ENCODE data around the gene RASAL2.
"Not testable (repeated sequence)": the region's sequence is repeated elsewhere in the genome, so short reads cannot be mapped to it uniquely, and the experiment has no call there.

Gene RASAL2

GRCh38 chr1:178376008-178376407, 282.1 kb downstream of the RASAL2 start:
- no peak for DNase-seq (ENCODE audit: low read depth in 2 of 3, low spot score in 2 of 3)

DNA sequence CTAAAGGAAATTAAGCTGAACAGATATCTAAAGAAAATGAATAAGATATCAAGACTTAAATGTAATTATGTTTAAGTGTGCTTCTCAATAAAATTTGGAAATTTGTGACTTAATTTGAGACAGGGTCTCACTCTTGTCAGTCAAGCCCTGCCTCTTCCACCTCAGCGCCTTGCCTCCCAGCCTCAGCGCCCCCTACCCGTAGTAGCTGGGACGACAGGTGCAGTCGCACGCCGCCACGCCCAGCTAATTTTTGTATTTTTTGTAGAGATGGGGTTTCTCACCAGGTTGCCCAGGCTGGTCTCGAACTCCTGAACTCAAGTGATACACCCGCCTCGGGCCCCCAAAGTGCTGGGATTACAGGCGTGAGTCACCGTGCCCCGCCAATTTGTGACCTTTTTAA, 285.9 kb downstream of the RASAL2 start:
- no peak for DNase-seq (ENCODE audit: low read depth in 2 of 3, low spot score in 2 of 3)

DNA sequence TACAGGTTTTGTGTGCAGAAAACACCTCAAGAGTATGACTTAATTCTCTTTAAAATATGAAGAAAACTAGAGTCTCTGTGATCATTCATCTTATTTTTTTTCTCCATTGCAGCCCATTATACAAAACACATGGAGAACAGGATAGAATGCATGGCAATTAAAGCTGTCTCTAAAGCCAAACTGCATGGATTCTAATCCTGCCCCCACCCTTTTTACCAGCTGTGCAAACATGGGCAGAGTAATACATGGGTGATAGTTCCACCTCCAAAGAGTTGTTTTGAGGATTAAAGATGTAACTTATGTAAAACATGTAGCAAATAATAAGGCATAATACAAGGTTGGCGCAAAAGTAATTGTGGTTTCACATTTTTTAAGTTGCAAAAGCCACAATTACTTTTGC, 288.5 kb downstream of the RASAL2 start:
- DNase-seq (ENCODE audit: low read depth in 2 of 3, low spot score in 2 of 3): no peak

DNA sequence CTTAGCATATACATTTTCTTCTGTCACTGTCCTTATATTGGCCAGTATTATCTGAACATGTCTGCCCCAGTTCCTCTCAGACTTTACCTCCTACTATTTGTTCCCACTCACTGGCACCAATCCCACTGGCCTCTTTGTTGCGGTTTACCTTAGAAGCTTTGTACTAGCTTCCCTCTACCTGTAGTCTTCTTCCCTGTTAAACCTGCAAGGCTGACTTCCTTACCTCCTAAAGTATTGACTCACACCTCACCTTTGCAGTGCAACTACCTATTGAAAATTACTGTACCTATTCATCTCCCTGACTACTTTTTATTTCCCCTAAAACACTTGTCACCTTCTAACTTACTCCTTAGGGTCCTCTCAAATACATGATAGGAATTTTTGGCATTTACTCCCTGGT, 291.8 kb downstream of the RASAL2 start:
- DNase-seq (ENCODE audit: low read depth in 2 of 3, low spot score in 2 of 3): no peak

GRCh38 chr1:178388418-178389145, 294.7 kb downstream of the RASAL2 start:
- DNase-seq (ENCODE audit: low read depth in 2 of 3, low spot score in 2 of 3): no peak

GRCh38 chr1:178389441-178389840, 295.5 kb downstream of the RASAL2 start:
- DNase-seq (ENCODE audit: low read depth in 2 of 3, low spot score in 2 of 3): no peak

- not testable (repeated sequence) for DNase-seq (ENCODE audit: low read depth in 2 of 3, low spot score in 2 of 3)
Measured at GRCh38 chr1:178390280-178390679, 296.4 kb downstream of the RASAL2 start.

DNA sequence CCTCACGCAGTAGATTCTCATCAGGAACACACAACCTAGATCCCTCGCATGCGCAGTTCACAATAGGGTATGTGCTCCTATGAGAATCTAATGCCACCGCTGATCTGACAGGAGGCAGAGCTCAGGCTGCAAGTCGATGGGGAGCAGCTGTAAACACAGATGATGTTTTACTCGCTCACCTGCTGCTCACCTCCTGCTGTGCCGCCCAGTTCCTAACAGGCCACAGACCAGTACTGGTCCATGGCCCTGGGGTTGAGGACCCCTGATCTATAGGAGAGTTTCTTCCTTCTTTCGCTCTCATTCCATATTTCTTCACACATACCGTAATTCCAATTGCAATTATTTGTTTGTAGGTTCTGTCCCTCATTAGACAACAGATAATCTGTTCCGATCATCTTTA, 299.5 kb downstream of the RASAL2 start:
- DNase-seq (ENCODE audit: low read depth in 2 of 3, low spot score in 2 of 3): no peak

GRCh38 chr1:178396789-178397188, 302.9 kb downstream of the RASAL2 start:
- DNase-seq (ENCODE audit: low read depth in 2 of 3, low spot score in 2 of 3): no peak

GRCh38 chr1:178397678-178398077, 303.8 kb downstream of the RASAL2 start:
- DNase-seq (ENCODE audit: low read depth in 2 of 3, low spot score in 2 of 3): no peak

GRCh38 chr1:178399177-178399728, 305.3 kb downstream of the RASAL2 start:
- no peak for DNase-seq (ENCODE audit: low read depth in 2 of 3, low spot score in 2 of 3)

GRCh38 chr1:178405137-178405536, 311.2 kb downstream of the RASAL2 start:
- DNase-seq (ENCODE audit: low read depth in 2 of 3, low spot score in 2 of 3): no peak

DNA sequence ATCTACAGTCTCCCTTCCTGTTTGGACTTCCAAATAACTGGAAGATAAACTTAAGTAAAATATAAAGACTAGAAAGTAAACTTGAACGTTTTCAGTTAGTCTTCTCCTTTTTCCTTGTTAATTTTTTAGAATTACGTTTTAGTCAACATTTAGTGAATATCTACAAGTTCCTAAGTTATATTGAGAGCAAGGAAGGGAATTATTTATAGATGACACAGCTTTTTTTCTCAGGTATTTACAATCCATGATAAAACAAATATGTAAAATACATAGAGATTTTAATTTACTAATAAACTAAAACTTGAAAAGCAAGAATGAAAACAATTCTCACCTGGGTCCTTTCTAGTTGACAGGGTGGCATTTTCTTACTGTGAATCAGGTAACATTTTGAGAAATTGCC, 313.3 kb downstream of the RASAL2 start:
- DNase-seq (ENCODE audit: low read depth in 2 of 3, low spot score in 2 of 3): no peak

DNA sequence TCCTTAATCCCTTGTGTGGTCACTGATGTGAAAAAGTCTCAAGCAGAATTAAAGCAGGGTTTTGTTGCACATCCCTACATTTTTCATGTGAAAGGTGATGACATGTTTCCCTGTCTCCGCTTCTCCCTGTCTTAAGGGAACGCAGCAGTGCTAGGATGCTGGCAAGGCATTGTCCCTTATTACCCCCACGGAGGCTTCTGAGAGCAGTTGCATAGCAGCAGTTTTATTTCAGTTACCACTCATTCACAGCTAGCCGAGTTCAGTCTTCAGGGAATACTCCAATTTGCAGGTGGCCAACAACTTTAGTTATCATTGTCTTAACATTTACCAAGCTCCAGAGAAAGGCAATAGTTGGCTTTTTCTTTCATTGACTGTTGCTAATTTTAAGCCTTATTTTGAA, 313.8 kb downstream of the RASAL2 start:
- no peak for DNase-seq (ENCODE audit: low read depth in 2 of 3, low spot score in 2 of 3)

DNA sequence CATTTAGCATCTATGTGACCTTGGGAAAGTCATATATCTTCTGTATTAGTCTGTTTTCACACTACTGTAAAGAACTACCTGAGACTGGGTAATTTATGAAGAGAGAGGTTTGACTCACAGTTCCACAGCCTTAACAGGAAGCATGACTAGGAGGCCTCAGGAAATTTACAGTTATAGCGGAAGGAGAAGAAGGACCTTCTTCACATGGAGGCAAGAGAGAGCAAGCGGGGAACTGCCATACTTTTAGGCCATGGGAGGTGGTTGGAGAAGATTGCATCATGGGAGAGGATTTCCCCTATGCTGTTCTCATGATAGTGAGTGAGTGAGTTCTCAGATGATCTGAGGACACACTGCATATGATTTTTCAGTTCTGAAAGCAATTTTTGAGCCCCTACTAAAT, 315.0 kb downstream of the RASAL2 start:
- DNase-seq (ENCODE audit: low read depth in 2 of 3, low spot score in 2 of 3): no peak

GRCh38 chr1:178409541-178409940, 315.6 kb downstream of the RASAL2 start:
- no peak for DNase-seq (ENCODE audit: low read depth in 2 of 3, low spot score in 2 of 3)

GRCh38 chr1:178411756-178412399, 318.0 kb downstream of the RASAL2 start:
- DNase-seq (ENCODE audit: low read depth in 2 of 3, low spot score in 2 of 3): no peak

DNA sequence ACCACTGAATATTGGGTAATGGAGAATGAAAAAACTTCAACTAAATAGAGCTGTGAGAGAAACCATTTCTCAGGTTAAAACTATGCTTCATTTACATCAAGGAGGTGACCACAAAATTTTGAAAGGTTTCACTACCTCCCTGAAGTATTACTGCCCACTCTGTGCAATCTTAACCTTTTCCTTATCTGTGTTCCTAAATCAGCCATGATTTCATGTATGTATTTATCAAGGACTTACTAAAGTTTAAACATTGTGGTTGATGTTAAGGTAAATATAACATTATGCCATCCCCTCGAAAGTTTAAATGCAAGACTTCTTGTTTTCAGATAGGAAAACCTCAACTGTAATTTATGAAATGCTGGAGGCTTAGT, 318.5 kb downstream of the RASAL2 start:
- DNase-seq (ENCODE audit: low read depth in 2 of 3, low spot score in 2 of 3): no peak

- DNase-seq (ENCODE audit: low read depth in 2 of 3, low spot score in 2 of 3): no peak
Measured at GRCh38 chr1:178417858-178418257, 324.0 kb downstream of the RASAL2 start.

GRCh38 chr1:178418284-178418955, 324.5 kb downstream of the RASAL2 start:
- DNase-seq (ENCODE audit: low read depth in 2 of 3, low spot score in 2 of 3): no peak

- DNase-seq (ENCODE audit: low read depth in 2 of 3, low spot score in 2 of 3): no peak
Measured at GRCh38 chr1:178434360-178434759, 340.5 kb downstream of the RASAL2 start.

DNA sequence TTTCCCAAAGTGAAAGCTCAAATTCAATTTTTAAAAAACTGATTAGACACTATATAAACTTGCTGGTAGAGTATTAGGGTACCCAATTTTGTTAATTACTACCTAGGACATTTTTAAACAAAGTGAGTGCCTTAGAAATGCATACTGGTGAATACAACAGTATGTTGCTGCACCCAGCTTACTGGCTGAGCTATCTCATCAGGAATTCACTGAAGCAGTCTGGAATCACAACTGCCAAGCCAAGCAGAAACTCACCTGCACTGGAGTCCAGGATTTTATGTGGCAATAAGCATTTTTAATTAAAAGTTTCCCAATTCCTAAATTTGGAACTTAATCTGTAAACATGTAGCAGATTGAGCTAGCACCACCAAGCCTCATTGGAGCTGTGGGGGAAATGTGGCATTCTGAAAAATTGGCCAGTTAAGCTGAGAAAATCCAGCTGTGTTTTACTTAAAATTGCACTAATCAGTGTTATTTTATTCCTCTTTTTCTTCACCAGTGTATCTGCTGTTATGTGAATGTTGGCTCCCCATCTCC, 341.1 kb downstream of the RASAL2 start:
- DNase-seq (ENCODE audit: low read depth in 2 of 3, low spot score in 2 of 3): no peak
